Spleen (tissue), 7 donors: ENCODE results near the gene SLCO1B3.

Source experiments
- POLR2A ChIP-seq, 3 donors: fragments of 450-650 bp; IDR thresholded peaks; one replicate each; pipeline ENCODE4 v1.5.1; 2017; ENCODE audit warnings: antibody characterized with exemption in 3 of 3, mild to moderate bottlenecking in 1 of 3
- TF ChIP-seq, protein P1 (sequence below), 11 experiments: fragments of 200-600 bp in 7 of 11; fragments of 450-650 bp in 4 of 11; sonication (generic) in 4 of 11; IDR thresholded peaks in 8 of 11; conservative IDR thresholded peaks in 3 of 11; 1 replicate in 7 of 11; 2 replicates in 4 of 11; pipeline versions ENCODE4 v1.4.0 to v1.8.0; 2016 to 2021; ENCODE audit warnings: antibody characterized with exemption in 11 of 11, inconsistent platforms in 4 of 11, mild to moderate bottlenecking in 1 of 11
- donor health status: DM: no; HTN: no; CAD: no; lungs with moderate emphysema.
- donor health status: DM: no; HTN: no; CAD: no.
- donor health status: DM: no; HTN: no; CAD: no.

DNA sequence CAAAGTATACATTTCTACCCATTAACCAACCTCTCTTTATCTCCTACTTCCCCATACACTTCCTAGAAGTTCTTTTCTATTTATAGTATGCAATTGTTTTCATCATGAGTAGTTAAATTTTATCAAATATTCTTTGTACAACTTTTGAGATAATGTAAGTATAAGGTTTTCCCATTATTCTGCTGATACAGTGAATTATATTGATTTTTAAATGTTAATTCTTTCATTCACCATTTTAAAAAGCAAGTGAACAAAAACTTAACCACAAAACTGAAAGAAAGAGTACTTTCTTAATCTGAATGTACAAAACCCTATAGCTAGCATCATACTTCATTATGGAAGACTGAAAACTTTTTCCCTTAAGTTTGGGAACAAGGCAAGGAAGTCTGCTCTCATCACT, 9.5 kb upstream of the SLCO1B3 start:
- TF ChIP-seq, protein P1, sequence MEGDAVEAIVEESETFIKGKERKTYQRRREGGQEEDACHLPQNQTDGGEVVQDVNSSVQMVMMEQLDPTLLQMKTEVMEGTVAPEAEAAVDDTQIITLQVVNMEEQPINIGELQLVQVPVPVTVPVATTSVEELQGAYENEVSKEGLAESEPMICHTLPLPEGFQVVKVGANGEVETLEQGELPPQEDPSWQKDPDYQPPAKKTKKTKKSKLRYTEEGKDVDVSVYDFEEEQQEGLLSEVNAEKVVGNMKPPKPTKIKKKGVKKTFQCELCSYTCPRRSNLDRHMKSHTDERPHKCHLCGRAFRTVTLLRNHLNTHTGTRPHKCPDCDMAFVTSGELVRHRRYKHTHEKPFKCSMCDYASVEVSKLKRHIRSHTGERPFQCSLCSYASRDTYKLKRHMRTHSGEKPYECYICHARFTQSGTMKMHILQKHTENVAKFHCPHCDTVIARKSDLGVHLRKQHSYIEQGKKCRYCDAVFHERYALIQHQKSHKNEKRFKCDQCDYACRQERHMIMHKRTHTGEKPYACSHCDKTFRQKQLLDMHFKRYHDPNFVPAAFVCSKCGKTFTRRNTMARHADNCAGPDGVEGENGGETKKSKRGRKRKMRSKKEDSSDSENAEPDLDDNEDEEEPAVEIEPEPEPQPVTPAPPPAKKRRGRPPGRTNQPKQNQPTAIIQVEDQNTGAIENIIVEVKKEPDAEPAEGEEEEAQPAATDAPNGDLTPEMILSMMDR (IDR thresholded peaks at IDR 0.05 in 8 of 11, conservative IDR thresholded peaks at IDR 0.05 in 3 of 11) = no peak
- no peak for TF ChIP-seq POLR2A (IDR thresholded peaks at IDR 0.05)
